ENCODE data around the gene CHIT1. TPM values are rescaled to one million over a fixed set of nuclear protein-coding genes. Genes with fewer than 3 reads are reported as not detected.

The CHIT1 gene
- total RNA-seq, 1 donor from 2014 or later: under 0.01 TPM

- TF ChIP-seq CTCF (IDR thresholded peaks at IDR 0.05; ENCODE audit: insufficient read depth, low read length, severe bottlenecking): no peak
- no peaks in the 10 kb centered on the region for H3K27me3 ChIP-seq (ENCODE audit: control insufficient read depth, insufficient read depth, low read length)
- FAIRE-seq (no peak), DNase-seq (ENCODE audit: low read depth) (no peak)
- no peak overlapping the region for H3K4me3 ChIP-seq (ENCODE audit: low read depth, low read length)
- no peaks in the 10 kb centered on the region for H3K36me3 ChIP-seq (ENCODE audit: control insufficient read depth, insufficient read depth, low read length)
Observed at GRCh38 chr1:203199002-203199401, 30.5 kb downstream of the CHIT1 start.

- FAIRE-seq: no peak
- no peak for TF ChIP-seq CTCF (IDR thresholded peaks at IDR 0.05; ENCODE audit: insufficient read depth, low read length, severe bottlenecking)
- Histone ChIP-seq H3K36me3 (ENCODE audit: control insufficient read depth, insufficient read depth, low read length) (no peaks in the 10 kb centered on the region), H3K4me3 (ENCODE audit: low read depth, low read length) (no peak overlapping the region), H3K27me3 (ENCODE audit: control insufficient read depth, insufficient read depth, low read length) (no peaks in the 10 kb centered on the region)
- no peak for DNase-seq (ENCODE audit: low read depth)
Observed at GRCh38 chr1:203197625-203198024, 31.8 kb downstream of the CHIT1 start.

GRCh38 chr1:203196371-203196770 is 33.1 kb downstream of the CHIT1 start:
- no peaks in the 10 kb centered on the region for H3K36me3 ChIP-seq (ENCODE audit: control insufficient read depth, insufficient read depth, low read length)
- no peaks in the 10 kb centered on the region for H3K27me3 ChIP-seq (ENCODE audit: control insufficient read depth, insufficient read depth, low read length)
- FAIRE-seq: no peak
- no peak overlapping the region for H3K4me3 ChIP-seq (ENCODE audit: low read depth, low read length)
- no peak for TF ChIP-seq CTCF (IDR thresholded peaks at IDR 0.05; ENCODE audit: insufficient read depth, low read length, severe bottlenecking)
- DNase-seq (ENCODE audit: low read depth): no peak

GRCh38 chr1:203190949-203191348 is 38.5 kb downstream of the CHIT1 start:
- DNase-seq (ENCODE audit: low read depth) (no peak), FAIRE-seq (no peak)
- no peak for TF ChIP-seq CTCF (IDR thresholded peaks at IDR 0.05; ENCODE audit: insufficient read depth, low read length, severe bottlenecking)
- Histone ChIP-seq H3K36me3 (ENCODE audit: control insufficient read depth, insufficient read depth, low read length) (no peaks in the 10 kb centered on the region), H3K4me3 (ENCODE audit: low read depth, low read length) (no peak overlapping the region), H3K27me3 (ENCODE audit: control insufficient read depth, insufficient read depth, low read length) (no peaks in the 10 kb centered on the region)

GRCh38 chr1:203189951-203190352 is 39.5 kb downstream of the CHIT1 start:
- no peak for TF ChIP-seq CTCF (IDR thresholded peaks at IDR 0.05; ENCODE audit: insufficient read depth, low read length, severe bottlenecking)

GRCh38 chr1:203188686-203189232 is 40.7 kb downstream of the CHIT1 start:
- no peak for TF ChIP-seq CTCF (IDR thresholded peaks at IDR 0.05; ENCODE audit: insufficient read depth, low read length, severe bottlenecking)
- H3K27me3 ChIP-seq (ENCODE audit: control insufficient read depth, insufficient read depth, low read length): no peaks in the 10 kb centered on the region
- no peak for DNase-seq (ENCODE audit: low read depth)
- H3K36me3 ChIP-seq (ENCODE audit: control insufficient read depth, insufficient read depth, low read length): no peaks in the 10 kb centered on the region
- H3K4me3 ChIP-seq (ENCODE audit: low read depth, low read length): no peak overlapping the region
- no peak for FAIRE-seq

More at GRCh38 chr1:203189951-203190352, 39.5 kb downstream of the CHIT1 start:
- Histone ChIP-seq H3K4me3 (ENCODE audit: low read depth, low read length) (no peak overlapping the region), H3K27me3 (ENCODE audit: control insufficient read depth, insufficient read depth, low read length) (no peaks in the 10 kb centered on the region), H3K36me3 (ENCODE audit: control insufficient read depth, insufficient read depth, low read length) (no peaks in the 10 kb centered on the region)
- DNase-seq (ENCODE audit: low read depth): no peak
- no peak for FAIRE-seq
